Fibroblast of mammary gland (primary cell): Measurements from ENCODE around the gene AANAT.

Experiments
- DNase-seq: peaks from one replicate; pipeline ENCODE4 v3.0.0-alpha.2; 2010; ENCODE audit warnings: low read depth
- H3K4me3 ChIP-seq: 2 replicates; pipeline ENCODE4 v1.5.1; 2011; ENCODE audit warnings: low read depth, mild to moderate bottlenecking, low read length, moderate library complexity; ENCODE audit not compliant: control insufficient read depth
- CTCF ChIP-seq: conservative IDR thresholded peaks from 2 replicates; pipeline ENCODE4 v1.5.1; 2011; ENCODE audit warnings: low read depth, low read length, inconsistent platforms; ENCODE audit not compliant: control insufficient read depth, insufficient read depth

The AANAT gene

GRCh38 chr17:76426853-76427252, 40.5 kb upstream of the AANAT start:
- DNase-seq = no peak
- H3K4me3 ChIP-seq = no peak overlapping the region
- no peak for TF ChIP-seq CTCF

GRCh38 chr17:76427501-76428231, 39.7 kb upstream of the AANAT start:
- no peak overlapping the region for H3K4me3 ChIP-seq
- peak; percentile 65 for DNase-seq
- TF ChIP-seq CTCF = no peak

GRCh38 chr17:76428511-76428910, 38.9 kb upstream of the AANAT start:
- no peak for TF ChIP-seq CTCF
- no peak overlapping the region for H3K4me3 ChIP-seq
- DNase-seq = peak; percentile 44

- TF ChIP-seq CTCF = no peak
- DNase-seq = no peak
- no peak overlapping the region for H3K4me3 ChIP-seq
Measured at GRCh38 chr17:76431509-76431908, 35.9 kb upstream of the AANAT start.

- no peak overlapping the region for H3K4me3 ChIP-seq
- TF ChIP-seq CTCF = no peak
- DNase-seq = no peak
Measured at GRCh38 chr17:76432004-76432403, 35.4 kb upstream of the AANAT start.

GRCh38 chr17:76432712-76433336, 34.6 kb upstream of the AANAT start:
- no peak overlapping the region for H3K4me3 ChIP-seq
- TF ChIP-seq CTCF = peak; percentile 55
- DNase-seq = peak; percentile 51
